IPS DF 19.7 (cell line): ENCODE results near the gene DOK5.
"Not testable (repeated sequence)": the region's sequence is repeated elsewhere in the genome, so short reads cannot be mapped to it uniquely, and the experiment has no call there.

Experiments used
- DNase-seq: peaks from one replicate; pipeline ENCODE4 v3.0.0-alpha.2; 2013; ENCODE audit warnings: low read depth, low spot score

DOK5 gene

DNA sequence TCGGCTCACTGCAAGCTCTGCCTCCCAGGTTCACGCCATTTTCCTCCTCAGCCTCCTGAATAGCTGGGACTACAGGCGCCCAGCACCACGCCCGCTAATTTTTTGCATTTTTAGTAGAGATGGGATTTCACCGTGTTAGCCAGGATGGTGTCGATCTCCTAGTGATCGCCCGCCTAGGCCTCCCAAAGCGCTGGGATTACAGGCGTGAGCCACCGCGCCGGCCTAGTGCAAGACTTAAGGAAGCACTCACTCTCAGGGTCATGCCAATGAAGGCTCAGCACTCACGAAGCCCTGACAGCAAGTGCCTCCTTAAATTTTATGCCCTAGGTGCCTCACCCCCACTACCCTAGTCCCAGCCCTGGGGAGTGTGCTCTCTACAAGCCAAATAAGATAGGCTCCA is 4.7 kb upstream of the DOK5 start:
- DNase-seq, result no peak

DNA sequence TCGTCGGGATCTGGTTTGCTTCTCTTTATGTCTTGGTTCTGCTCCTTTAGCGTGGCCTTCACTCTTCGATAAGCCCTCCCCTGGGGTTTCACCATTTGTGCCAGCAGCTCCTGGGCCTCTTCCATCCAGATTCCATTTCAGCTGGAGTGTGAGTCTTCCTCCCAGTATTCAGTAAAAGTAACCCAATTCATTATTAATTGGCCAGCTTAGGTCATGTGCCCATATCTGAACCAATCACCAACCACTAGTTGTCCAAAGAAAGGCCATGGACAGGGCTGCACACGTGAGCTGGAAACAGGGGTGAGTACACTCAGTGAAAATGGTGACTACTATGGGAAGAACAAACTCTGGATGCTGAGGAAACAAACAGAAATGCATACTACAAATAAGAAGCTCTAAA is 2.8 kb upstream of the DOK5 start:
- no peak for DNase-seq

DNA sequence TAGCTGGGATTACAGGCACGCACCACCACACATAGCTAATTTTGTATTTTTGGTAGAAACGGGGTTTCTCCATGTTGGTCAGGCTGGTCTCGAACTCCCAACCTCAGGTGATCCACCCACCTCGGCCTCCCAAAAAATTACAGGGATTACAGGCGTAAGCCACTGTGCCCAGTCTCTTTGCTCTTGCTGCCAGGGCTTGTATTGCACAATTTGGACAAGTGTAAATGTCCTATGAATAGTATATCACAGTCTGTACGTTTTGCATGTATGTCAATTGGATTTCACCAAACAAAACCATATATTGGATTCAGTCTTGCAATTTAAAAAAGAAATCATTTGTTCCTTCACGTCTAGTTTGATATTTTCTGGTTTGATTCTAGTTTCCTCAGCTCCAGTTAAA is 2.1 kb upstream of the DOK5 start:
- no peak for DNase-seq

DNA sequence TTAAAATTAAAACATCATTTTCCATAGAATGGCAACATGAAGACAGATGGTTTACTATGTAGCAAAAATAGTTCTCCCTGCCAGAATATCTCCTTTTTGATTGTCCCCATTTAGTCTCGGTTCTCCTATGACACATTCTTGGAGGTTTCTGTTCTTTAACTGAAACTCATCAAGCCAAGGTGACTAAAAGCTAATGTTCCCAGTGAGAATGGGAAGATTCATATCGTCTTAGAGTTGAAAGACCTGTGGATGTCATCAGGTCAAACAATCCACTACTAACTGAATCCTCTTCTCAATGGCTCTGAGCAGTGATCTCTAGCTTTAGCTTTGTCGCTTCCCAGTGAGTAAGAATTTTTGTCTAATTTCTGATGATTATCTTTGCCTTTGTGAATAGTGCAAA is 1.3 kb upstream of the DOK5 start:
- no peak for DNase-seq

DNA sequence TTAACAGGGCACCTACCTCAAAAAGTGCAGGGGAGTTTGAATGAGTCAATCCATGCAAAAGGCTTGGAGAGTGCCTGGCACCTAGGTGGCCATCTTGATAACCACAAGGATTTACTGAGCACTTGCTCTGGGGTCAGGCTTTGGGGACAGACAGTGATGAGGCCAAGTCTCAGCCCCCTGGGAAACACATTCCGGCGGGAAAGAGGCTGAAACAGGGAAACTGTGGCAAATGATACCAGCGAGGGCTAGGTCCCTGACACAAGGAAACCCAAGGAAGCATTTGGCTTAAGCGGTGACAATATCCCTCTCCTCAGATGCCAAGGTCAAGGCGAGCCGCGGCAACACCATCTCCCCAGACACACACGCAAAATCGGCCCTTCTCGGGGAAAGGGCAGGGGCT is 527 bp upstream of the DOK5 start:
- DNase-seq, result no peak

DNA sequence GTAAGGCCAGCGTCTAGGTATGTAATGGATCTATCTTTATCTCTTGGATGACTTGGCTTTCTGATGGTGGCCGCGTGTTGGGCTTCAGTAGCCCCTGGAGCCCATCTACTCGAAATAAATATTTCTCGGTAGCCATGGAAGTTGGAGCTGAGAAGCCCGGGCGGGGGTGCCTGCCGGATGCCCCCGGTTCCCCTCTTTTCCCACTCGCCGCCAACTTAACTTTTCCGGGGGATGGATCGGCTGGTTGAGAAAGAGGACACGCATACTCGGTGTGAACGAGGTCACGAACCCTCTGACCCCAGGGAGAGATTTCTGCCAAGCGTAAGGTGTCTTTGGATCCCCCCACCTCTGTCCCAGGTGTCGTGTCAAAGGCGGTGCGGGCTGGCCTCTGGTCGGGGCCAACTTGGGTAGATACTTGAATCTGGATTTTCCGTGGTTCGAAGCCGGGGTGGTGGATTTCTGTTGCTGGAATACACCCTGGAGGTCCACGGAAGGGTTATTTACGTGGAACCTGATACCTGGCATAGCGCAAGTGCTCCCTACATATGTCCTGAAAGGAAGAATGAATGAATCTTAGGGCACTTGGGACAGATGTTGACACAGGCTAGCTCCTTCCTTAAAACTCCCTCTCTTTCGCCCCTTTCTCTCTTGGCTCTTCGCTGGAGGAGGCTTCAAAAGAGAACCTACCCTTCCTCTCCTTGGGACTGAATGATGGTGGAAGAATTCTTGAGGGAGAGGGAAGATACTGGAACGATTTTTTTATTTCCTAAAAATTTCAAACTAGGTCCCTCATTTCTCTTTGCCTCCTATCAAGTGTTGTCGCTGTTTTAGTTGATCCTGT is 996 bp downstream of the DOK5 start:
- DNase-seq, result no peak

DNA sequence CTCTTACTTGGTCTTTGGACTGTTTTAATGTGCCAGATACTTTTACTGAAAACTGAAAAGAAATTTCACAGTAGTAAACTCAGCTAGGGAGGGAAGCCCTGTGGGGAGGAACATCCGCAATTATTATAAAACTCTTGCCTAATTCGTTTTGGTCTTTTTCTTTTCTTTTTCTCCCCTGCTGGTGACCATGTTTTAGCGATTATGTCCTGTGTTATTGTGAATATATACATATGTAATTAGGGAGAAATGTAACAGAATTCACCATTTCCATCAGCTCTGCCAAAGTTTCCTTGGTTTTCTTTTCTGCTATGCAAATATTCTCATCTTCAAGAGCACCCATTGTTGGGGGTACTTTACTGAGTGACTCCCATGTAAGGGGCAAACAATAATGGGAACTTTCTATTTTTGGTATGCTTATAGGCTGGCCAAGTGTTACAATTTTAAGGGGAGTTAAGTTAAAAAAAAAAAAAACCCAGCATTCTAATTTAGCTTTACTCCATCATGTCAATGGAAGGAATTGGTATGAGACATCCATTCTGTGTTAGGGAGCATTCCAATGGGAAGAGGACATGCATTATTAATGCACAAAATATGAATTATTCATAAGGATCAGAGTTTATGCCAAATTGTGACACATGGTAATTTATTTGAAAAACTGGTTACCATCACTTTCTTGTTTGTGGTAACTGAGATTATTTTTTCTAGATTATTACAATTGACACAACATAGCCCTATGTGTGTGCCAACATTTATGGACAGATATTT is 2.0 kb downstream of the DOK5 start:
- DNase-seq, result no peak

DNA sequence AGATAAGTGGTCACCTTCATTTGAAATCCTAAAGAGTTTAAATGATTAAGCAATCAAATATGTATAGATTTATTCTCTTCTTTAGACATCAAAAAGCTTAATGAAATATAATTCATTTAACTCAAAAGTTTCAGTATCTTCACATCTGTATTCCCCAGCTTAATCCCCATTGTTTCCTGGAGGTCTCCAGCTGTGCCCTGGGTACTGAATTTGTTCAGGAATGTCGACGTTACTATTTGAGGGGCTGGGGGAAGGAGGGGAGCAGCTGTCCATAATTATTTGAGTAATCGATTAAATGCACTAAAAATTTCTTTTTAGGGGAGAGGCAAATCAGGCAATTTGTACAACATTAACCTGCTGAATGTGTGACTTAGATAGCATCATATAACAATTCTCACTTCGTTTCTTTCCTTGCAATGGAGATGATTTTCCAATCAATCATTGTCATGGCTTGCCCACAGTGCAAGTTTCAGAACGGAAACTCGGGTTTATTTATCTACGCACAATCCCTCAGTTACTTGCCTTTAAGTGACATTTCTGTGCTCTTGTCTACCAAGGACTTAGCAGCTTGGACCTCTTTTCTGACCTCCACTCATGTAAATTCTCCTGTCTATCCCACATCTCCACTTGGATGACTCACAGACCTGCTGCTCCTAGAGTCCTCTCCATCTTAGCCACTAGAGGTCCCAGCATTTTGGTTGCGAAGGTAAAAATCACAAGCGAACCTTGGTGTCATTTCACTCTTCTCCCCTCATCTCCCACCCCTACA is 3.9 kb downstream of the DOK5 start:
- peak; percentile 47 for DNase-seq

DNA sequence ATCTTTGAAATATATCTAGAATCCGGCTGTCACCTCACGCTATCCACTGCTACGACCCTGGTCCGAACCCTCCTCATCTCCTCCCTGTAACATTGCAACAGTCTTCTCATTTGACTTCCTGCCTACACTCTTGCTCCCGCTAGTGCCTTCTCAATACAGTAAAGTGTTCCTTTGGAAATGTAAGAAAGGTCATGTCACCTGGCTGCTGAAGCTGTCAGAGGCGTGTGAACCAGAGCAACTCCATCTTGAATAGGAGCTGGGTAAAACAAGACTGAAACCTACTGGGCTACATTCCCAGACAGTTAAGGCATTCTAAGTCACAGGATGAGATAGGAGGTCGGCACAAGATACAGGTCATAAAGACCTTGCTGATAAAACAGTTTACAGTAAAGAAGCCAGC is 4.5 kb downstream of the DOK5 start:
- DNase-seq, result not testable (repeated sequence)

DNA sequence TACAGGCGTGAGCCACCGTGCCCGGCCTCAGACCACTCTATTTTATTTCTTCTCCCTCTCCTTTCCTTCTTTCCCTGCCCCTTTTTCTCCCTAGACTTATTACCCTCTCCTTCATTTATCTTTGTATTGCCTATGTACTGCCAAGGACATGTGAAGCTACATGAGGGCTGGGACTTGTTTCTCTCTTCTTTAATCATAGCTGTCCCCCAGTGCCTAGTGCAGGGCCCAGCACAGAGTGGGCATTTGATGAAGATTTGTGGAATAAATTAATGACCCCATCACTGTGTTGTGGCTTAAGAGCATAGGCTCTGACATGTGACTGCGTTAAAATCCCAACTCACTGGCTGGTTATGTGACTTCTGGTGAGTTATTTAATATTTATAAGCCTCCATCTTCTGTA is 6.0 kb downstream of the DOK5 start:
- no peak for DNase-seq

DNA sequence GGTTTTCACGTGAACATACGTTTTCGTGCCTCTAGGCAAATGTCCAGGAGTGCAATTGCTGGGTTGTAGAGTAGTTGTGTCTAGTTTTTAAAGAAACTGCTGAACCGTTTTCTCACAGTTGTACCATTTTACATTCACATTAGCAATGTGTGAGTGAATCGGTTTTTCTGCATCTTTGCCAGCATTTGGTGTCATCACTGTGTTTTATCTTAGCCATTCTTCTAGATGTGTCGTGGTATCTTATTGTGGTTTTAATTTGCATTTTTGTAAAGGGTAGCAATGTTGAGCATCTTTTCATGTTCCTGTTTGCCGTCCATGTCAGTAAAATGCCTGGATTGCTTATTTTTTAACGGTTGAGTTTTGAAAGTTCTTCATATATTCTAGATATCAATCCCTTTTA is 10.2 kb downstream of the DOK5 start:
- no peak for DNase-seq

DNA sequence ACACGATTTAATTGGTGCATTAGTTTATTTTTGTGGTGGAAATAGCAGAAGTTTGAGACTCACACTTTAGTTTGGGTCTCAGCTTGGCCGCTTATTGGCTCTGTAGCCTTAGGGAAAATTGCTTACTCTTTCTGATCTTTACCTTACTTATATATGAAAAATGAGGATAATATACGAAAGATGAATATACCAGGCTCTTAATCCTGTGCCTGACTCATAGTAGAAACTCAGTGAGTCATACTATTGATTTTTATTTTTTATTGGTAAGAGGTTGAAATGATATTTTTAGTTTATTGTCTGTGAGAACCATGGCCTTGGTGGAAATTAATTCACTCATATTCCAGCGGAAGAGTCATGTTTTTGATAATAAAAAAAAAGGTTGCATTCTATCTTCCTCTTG is 11.2 kb downstream of the DOK5 start:
- DNase-seq, result no peak

DNA sequence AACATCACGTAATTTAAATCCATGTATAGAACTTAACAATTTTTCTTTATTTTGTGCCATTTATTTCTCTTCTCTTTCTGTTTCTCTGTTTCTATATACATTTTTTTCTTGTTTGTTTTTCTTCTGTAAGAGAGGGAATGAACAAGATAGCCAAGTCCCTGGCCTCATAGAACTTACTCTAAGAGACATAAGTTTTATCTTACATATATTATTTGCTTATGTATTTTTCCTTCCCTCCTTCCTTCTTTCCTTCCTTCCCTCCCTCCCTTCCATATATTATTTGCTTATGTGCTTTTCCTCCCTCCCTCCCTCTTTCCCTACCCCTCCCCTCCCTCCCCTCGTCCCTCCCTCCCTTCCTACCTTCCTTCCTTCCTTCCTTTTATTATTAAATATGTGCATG is 13.0 kb downstream of the DOK5 start:
- no peak for DNase-seq

DNA sequence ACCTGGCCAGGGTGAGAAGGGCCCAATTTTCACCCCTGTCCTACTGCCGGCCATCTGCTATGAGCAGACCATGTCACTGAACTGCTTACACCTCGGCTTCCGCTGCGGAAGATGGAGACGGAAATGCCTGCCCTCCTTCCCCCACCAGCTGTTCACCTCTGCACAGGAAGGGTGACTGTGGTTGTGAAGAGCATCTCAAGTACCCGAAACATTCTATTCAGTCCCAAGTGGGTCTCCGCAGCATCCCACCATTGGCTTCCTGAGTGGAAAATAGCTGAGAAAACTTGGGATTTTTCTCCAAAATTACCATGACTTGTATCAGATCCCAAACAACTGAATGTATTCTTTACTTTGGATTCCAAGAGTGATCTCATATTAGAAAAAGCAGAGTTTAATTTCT is 16.1 kb downstream of the DOK5 start:
- no peak for DNase-seq

DNA sequence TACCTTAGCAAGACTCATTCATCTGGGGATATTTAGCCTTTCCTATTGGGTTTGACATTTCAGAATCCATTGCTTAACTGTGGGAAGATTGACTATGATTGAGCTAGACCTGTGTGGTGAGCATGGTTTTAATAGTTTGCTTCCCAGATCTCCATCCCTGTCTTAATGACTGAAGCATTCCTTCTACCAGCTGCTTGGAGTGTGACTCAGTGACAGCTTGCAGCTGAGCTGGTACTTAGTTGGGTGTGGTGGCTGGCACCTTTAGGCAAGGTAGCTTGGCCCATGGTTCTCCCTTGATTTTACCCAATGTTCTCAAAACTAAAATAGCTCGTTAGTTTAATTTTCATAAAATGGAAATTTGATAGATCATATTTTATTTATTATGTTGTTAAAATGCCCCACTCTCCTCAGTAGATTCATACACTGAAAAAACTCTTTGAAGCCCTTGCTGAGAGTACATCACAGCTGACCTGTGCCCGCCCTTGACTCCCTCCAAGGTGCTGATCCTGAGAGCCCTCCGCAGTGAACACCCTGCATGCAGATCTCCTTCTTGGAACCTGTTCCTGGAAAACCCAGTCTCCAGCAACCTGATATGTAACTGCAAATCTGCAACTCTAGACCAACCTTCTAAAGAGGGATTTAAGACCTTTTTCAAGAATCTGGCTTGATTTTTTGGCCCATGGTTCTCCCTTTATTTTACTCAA is 19.1 kb downstream of the DOK5 start:
- no peak for DNase-seq

DNA sequence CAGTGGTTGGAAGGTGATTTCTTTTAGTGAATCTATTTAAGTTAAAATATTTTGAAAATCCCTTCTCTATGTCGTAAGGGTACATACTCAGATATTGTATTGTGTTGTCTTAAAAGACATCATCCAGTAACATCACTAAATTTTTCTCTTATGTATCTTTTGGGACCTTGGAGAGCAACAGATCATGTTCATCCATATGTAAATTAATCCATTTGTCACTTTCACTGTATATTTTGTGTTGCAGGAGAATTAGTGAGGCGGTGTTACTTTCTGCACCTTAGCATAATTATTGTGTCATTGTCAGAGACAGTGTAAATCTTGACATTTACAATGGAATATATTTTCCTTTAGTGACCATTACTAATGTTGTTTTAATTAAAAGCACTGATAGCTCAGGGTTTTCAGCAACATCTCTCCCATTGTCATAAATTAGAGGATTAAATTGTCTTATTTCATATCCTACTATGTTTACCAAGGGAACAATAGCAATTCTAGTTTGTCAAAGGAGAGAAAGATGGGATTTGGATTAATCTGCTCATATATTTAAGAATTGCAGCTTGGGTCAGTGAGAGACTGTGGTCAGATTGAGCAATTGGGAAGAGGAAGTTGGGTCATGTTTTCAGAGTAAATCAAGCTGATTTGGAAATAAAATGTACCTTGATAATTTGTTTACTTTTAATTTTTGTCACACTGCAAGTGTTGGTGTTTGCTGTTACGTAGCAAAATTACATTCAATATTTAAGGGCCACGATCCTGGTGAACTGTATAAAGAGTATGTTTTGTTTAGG is 22.7 kb downstream of the DOK5 start:
- no peak for DNase-seq

DNA sequence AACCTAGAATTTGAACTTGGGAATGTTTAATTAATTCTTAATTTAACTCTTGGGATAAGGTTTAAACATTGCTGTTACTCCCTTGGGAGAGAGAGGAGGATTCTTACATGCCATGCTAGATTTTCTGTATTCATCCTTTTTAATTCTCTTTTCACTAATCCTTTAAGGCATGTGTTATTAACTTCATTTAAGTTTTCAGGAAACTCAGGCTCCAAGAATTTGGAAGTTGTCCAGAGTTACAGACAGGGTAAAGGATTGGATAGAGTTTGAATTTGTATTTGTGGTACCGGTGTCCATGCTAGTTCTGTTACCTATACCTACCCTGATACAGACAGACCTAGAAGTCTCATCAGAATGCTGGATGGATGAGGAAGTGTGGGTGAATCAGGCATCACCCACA is 23.7 kb downstream of the DOK5 start:
- DNase-seq, result no peak

DNA sequence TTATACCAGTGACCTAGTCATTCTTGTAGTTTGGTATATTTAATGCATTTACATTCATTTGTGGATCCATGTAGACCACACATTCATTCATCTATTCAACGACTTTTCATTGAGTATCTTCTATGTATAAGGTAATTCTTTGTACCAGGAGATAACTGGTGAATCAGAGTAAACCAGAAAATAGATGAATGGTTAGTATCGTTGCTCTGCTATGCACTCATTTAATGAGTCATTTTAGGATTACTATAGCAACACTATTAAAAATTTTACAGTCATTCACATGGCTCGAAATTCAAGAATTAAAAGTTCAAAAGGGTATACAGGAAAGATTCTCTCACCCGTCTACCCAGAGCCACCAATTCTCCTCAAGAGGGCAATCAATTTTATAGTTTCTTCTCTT is 26.8 kb downstream of the DOK5 start:
- no peak for DNase-seq

DNA sequence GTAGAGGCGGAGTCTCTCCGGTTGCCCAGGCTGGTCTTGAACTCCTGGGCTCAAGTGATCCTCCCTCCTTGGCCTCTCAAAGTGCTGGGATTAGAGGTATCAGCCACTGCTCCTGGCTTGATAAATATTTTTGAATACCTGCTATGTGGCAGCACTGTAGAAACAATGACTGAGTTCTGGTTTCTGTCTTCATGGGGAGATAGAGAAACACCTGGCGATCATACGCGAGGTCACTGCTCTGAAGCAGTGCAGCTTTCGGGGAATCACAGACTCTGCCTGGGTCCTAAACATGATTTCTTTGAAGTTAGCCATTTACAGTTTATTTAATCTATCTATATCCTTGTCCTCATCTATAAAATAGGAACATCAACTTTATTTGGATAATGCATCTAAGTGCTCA is 31.2 kb downstream of the DOK5 start:
- DNase-seq, result no peak

DNA sequence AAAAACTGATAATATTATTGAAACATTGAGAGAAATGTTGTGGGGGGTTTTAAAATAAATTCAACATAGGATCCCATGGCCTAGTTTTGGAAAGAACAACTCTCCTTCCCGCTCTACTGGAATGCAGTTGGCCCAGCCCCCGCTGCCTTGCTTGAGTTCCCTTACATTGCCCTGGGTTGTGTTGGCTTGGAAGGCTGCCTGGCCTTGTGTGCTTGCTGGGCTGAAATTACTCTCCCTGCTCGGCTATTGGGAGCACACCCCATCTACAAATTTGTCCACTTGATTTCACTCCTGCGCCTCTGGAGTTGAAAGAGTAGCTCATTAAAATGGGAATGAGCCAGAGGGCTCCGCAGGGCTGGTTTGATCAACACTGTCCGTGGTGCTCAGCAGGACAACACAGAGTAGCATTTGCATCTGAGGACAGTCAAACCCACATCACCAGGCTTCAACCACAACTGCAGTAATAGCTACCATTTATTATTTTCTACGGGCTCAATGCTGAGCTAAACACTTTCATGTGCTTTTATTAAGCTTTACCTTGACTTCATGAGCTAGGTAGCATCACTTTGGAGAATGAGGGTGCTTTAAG is 35.2 kb downstream of the DOK5 start:
- DNase-seq, result no peak

DNA sequence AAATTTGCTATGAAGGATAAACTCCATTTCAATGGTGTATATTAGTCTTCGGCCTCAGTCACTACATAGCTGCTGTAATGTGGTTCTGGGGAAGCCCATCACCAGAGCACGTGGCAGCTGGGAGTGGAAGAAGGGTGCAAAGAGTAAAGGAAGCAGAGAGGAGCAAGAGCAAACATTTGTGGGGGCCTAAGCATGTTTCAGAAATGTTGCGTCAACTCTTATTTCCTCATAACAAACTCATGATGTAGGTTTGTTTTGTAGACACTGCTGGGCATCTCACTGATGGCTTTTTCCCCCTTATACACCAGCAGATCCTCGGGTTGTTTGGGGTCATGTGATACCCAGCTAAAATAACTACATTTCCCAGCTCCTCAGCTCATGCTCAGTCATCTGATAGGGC is 37.3 kb downstream of the DOK5 start:
- no peak for DNase-seq
